GM21723 (cell line): ENCODE results near the gene RETREG1.
"Not testable (repeated sequence)": the region's sequence is repeated elsewhere in the genome, so short reads cannot be mapped to it uniquely, and the experiment has no call there.

ENCODE experiments used
- ATAC-seq: cut with Tn5 transposase; IDR thresholded peaks from one replicate; pipeline ENCODE4 v1.9.1; 2021; ENCODE audit warnings: mild to moderate bottlenecking, moderate library complexity; ENCODE audit not compliant: unreplicated experiment

RETREG1 gene

DNA sequence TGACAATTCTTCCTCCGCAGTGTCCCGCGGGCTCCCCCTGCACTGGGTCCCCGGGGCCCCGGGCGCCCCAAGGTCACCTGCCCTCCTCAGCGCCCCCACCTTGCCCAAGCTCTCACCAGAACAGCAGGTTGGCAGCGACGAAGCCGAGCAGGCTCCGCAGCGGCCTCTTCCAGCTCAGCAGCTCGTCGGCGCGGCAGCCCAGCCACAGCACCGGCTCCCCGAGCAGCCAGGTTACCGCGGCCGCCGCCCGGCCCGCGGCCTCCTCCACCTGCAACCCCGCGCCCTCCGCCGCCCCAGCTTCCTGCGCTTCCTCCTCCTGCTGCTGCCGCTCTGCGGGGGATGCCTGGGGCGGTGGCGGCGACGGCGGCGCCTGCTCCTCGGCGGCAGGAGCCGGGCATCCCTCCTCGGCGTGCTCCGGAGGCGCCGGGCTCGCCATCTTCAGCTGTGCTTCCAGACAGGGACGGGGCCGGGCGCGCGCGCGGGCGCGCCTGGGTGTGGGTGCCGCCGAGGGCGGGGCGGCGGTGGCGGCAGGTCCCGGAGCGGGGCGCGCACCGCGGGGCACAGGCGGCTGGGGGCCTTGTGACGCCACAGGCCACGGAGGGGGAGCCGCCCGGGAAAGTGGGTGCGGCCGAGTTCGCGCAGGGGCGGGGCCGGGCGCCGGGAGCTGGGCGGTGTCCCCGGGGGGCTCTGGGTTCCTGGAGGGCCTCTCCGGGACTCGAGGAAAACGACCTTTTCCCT, at the start of gene RETREG1:
Gene RETREG1 (minus strand): TSS at position 462 of the 738 bp plus-strand sequence. CDS start 26 bp downstream, at position 436.
- ATAC-seq = peak; percentile 82

DNA sequence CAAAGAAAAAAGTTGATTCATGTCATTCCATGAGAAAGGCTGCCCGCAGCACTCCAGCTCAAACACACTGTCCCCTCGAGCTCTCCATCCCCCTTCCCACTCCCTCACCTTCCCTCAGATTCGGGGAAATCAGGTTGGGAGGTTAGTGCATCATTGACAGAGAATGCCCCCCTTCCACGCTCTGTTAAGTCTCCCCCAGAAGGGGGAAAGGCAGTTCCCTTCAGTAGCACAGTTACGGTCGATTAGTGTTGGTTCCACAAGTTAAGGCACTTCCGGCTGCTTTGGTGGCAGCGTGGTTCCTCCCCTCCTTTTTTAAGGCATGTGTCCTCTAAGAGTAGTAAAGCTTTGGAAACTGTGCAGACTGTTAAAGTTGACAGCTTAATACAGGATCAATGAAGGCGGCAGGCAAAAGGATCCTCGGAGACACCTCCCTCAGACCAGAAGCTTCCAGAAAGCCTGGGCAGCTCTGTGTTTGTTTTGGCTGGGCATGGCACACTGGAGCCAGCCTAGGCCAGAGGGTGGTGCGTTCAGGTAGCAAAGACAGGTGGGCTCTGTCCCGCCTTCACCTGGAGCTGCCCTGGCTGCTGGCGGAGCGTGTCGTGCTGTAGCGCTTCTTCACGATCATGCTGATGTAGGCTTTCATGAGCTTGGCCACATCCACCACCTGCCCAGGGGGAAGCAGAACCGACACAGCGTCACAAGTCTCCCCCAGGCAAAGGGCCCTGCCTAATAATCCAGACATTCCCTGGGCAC, 49.5 kb upstream of the RETREG1 start:
- ATAC-seq = no peak

- ATAC-seq = no peak
These were observed 48.8 kb upstream of the RETREG1 start for GRCh38 chr5:16665601-16666000.

GRCh38 chr5:16664368-16664767, 47.6 kb upstream of the RETREG1 start:
- ATAC-seq = no peak

DNA sequence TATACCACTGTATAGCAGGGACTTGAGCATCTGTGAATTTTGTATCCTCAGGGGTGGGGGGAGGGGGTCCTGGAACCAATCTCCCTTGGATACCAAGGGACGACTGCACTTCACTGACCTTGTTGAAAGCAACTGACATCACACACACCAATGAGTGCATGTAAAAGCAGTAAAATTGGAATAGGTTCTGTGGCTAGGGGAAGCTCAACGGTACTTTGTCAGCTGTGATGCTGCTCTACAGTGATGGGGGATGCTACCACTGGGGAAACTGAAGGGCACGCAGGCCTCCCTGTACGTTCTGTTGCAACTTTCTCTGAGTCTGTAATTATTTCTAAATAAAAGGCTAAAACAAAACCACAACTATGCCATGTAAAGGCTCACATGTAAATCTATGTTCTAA, 47.0 kb upstream of the RETREG1 start:
- ATAC-seq = no peak

DNA sequence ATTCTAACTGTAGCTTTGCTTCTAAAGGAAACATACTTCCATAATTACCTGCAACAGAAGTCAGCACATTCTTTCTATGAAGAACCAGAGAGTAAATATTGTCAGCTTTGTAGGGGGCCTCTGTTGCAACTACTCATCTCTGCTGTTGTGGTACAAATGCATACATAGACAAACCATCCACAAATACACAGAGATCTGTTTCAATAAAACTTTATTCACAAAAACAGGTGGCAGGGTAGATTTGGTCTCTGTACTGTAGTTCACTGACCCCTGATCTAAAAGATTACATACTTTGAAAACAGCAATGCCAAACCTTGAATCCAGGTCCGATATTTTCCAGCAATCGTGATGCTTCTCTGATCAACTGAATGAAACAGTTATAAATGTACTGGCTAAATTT, 44.9 kb upstream of the RETREG1 start:
- ATAC-seq = no peak

DNA sequence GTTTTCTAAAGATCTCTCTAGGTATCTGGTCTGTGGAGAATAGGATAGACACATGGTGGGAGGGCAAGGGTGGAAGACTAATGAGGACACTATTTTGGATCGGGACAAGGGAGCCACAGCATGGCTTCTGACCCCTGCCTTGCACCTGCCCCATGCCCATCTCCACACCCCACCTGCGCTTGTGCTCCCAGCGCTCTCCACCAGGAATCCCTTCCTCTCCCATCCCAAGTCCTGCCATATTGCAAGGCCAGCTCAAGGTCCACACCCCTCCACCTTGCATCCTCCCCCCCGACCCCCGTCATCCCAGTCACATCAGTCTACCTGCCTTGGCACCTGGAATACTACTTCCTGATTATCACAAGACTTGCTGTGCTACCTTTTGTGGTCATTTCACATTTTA, 44.2 kb upstream of the RETREG1 start:
- ATAC-seq = no peak

DNA sequence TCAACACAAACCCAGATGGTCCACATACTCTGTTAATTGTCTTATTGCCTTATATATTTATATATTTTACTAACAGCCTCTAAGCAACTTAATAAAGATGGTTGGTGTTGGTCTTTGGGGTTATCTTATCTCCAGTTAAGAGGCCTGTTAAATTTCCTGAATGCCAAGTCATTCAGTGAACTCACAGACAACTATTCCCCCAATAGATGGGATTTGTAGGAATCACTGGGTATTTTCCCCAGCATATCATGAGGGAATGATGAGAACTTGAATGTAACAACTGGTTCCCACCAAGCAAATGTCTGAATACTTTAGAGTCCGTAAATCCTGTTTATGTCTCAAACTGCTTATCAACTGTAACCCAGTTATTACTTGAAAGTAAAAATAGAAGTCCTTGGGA, 42.7 kb upstream of the RETREG1 start:
- ATAC-seq = no peak

DNA sequence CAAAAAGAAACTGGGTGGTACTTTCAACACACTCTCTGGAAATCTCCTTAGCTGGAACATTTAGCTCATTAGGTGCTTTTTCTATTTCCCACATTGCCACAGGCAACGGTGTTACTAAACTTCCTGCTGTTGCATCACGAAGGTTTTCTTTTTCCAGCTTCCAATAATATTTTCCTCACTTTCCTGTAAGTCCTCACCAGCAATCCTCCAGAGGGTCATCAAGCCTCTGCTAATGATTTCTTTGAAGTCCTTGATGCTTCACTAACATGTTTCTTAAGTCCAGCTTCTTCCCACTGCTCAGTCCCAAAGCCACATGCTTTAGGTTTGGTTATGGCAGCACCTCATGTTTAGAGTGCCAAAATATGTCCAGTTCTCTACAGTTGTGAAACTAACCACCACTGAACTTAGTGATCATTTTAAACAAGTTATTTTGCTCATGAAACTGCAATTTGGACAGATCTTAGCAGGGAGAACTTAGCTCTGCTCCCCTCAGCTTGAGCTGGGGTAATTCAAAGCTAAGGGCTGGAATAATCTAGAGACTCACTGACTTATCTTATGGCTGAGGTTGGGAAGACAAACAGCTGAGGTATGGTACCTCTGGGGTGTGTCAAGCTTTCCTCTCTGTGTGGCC, 39.9 kb upstream of the RETREG1 start:
- ATAC-seq = no peak

- no peak for ATAC-seq
These were observed 38.0 kb upstream of the RETREG1 start for GRCh38 chr5:16654647-16655334.

DNA sequence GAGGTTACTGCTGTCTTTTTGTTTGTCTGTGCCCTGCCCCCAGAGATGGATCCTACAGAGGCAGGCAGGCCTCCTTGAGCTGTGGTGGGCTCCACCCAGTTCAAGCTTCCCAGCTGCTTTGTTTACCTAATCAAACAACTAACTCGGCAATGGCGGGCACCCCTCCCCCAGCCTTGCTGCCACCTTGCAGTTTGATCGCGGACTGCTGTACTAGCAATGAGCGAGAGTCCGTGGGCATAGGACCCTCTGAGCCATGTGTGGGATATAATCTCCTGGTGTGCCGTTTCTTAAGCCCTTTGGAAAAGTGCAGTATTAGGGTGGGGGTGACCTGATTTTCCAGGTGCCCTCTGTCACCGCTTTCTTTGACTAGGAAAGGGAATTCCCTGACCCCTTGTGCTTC, 31.9 kb upstream of the RETREG1 start:
- not testable (repeated sequence) for ATAC-seq

GRCh38 chr5:16644301-16644889, 27.6 kb upstream of the RETREG1 start:
- no peak for ATAC-seq

GRCh38 chr5:16642867-16643266, 26.1 kb upstream of the RETREG1 start:
- no peak for ATAC-seq

- ATAC-seq = no peak
These were observed 22.4 kb upstream of the RETREG1 start for GRCh38 chr5:16639206-16639605.

DNA sequence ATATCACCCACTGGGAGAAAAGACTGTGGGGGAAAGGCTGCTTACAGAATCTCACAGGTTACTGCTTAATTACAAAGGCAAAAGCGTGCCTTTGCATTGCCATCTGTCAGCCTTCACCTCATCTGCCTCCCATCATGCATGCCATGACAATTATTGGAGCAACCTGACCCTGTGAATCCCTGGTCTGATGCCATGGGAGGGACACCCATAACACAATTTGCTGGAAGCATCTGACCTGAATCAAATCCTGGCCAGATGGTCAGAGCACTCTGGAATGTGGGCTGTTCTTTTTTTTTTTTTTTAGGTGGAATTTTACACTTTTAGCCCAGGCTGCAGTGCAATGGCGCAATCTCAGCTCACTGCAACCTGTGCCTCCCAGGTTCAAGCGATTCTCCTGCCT, 11.6 kb upstream of the RETREG1 start:
- ATAC-seq = no peak

- peak; percentile 89 for ATAC-seq
These were observed 10.0 kb upstream of the RETREG1 start for GRCh38 chr5:16626696-16627264.

- no peak for ATAC-seq
These were observed 8.3 kb upstream of the RETREG1 start for GRCh38 chr5:16625096-16625495.

DNA sequence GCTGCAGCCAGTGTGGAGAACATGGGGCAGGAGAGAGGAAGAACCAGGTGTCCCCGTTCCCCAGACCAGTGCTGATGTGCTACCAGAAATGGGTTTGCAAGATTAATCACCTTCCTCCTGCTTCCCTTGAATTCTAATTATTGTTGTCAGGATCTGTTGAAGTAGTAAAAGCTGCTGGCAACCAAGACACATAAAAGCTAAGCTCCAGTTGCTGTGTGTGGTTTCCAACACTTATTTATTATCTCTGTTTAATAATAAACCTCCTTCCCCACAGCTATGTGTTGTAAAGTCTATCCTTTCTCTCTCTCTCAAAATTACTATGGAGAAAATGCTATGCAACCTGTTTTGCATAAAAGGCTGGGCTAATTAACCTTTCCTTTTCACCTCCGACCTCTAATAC, 2.3 kb upstream of the RETREG1 start:
- ATAC-seq = no peak

- no peak for ATAC-seq
These were observed 1.5 kb upstream of the RETREG1 start for GRCh38 chr5:16618138-16618897.
